Fibroblast of mammary gland (primary cell): Measurements from ENCODE around the gene REPS2.

Source experiments
- DNase-seq: peaks from one replicate; pipeline ENCODE4 v3.0.0-alpha.2; 2010; ENCODE audit warnings: low read depth
- H3K4me3 ChIP-seq: 2 replicates; pipeline ENCODE4 v1.5.1; 2011; ENCODE audit warnings: low read depth, mild to moderate bottlenecking, low read length, moderate library complexity; ENCODE audit not compliant: control insufficient read depth
- TF ChIP-seq, protein P1 (sequence below): conservative IDR thresholded peaks from 2 replicates; pipeline ENCODE4 v1.5.1; 2011; ENCODE audit warnings: low read depth, low read length, inconsistent platforms; ENCODE audit not compliant: control insufficient read depth, insufficient read depth

REPS2 gene

DNA sequence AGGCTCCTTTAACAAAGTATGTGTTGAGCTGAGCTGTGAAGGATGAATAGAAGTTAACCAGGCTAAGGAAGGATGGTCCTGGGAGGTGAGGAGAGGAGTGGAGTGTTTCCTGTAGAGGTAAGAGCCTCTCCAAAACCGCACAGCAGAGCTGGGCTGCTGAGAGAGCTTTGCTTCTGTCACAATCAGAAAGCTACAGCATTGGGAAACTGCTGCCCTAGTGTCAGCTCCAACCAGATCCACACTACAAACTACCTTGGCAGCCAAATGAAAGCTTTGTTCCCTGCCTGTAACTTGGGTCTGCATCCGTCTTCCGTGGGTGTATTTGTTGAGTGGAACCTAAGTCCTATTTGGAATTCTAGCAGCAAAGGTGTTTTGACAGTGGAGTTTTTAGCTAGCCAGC, 91.8 kb downstream of the REPS2 start:
- no peak for DNase-seq
- H3K4me3 ChIP-seq: no peak overlapping the region
- TF ChIP-seq, protein P1, sequence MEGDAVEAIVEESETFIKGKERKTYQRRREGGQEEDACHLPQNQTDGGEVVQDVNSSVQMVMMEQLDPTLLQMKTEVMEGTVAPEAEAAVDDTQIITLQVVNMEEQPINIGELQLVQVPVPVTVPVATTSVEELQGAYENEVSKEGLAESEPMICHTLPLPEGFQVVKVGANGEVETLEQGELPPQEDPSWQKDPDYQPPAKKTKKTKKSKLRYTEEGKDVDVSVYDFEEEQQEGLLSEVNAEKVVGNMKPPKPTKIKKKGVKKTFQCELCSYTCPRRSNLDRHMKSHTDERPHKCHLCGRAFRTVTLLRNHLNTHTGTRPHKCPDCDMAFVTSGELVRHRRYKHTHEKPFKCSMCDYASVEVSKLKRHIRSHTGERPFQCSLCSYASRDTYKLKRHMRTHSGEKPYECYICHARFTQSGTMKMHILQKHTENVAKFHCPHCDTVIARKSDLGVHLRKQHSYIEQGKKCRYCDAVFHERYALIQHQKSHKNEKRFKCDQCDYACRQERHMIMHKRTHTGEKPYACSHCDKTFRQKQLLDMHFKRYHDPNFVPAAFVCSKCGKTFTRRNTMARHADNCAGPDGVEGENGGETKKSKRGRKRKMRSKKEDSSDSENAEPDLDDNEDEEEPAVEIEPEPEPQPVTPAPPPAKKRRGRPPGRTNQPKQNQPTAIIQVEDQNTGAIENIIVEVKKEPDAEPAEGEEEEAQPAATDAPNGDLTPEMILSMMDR: no peak

DNA sequence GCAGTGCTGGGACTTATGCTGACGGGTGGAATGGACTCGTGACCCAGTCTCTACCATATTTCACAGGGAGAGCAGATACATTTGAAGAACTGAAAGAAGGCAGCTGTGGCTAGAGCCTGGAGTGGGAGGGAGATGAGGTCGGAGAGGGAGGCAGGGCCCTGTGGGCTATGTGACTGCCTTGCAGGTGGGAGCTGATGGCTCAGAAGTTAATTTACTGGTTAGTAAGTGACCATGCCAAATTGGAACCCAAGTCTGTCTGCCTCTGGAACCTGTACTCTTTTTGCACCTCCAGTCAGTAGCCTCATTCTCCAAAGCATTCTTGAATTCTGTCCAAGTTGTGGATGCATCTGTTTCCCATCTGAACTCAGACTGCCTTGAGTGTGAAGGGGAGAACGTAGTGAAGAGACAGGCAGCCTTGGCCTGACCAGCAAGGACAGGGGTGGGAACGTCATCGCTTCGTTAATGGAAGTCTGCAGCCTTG, 92.3 kb downstream of the REPS2 start:
- peak; percentile 83 for DNase-seq
- H3K4me3 ChIP-seq: no peak overlapping the region
- TF ChIP-seq, protein P1: no peak

DNA sequence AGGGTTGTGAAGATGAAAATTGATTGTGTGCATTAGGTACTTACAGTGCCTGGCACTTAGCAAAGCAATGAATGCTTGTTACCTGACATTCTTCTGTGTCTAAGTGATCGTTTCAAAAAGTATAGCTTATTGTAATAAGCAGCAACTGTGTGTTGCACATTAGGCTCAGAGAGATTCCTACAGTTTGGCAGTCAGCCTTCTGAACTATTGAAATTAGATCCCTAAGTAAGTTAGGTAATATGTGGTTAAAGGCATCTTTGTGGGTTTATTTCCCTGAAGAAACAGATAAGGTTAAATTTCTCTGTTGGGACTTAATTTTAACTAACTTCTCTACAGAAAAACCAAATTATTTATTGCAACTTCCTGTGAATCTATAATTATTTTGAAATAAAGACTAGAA, 93.4 kb downstream of the REPS2 start:
- peak; percentile 70 for DNase-seq
- TF ChIP-seq, protein P1: no peak
- no peak overlapping the region for H3K4me3 ChIP-seq

DNA sequence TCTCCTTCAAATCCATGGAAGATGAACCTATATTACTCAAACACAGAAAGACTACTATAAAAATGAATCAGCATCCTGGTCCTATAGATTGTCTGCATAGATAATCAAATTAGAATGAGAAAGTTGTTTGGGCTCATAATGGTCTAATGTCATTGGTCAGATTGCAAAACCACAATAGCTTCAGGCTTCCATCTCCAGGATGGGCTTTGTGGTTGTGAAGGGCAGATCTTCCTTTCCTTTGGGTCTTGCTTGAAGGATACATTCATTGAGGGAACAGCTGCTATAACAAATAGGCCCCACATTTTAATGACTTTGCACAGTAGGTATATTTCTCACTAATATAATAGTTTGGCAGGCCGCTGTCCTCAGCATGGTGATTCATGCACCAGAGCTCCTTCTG, 94.3 kb downstream of the REPS2 start:
- no peak overlapping the region for H3K4me3 ChIP-seq
- TF ChIP-seq, protein P1: no peak
- DNase-seq: no peak

DNA sequence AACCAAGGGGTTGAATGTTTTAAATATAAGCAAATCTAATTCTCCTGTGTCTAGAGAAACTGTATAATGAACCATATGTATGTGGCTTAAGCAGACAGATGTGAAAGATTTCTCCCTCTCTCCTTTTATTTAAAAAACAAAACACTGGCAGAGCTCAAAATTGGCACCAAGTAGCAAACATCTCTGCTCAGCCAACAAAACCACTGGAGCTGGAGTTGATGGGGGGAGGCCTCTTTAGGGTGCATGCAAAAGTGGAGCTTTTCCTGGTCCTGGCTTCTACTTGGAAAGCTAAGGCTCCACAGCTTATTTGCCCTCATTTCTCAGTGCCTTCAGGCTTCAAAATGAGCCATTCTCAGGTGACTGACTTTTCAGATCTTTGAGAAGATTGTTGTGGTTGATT, 95.6 kb downstream of the REPS2 start:
- H3K4me3 ChIP-seq: no peak overlapping the region
- no peak for DNase-seq
- TF ChIP-seq, protein P1: no peak

DNA sequence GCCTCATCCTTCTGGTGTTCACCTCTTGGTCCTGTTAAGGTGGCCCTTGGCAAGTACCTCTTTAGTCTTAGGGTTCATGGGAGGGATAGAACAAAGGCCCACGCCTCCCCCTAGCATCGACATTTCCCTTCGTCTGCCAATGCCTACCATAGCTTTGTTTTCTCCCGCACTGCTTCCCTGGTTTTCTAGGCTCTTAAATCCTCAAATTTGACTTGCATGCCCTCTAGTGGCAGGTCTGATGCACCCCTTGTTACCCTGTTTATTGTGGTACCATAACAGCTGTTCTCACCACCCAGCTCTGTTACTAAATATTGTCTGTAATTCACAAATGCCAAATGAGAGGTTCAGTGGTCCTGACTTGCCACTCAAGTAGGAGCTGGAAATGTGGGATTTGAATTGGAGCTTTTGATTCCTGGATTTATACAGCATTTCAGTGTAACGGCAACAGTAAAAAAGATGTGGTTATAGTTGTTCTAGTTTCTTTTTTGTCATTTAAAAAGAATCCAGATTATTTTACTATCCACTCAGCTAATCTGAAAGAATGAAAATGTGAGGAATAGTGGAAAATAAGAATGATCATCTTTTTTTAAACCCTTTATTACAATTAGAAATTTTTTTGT, 100.1 kb downstream of the REPS2 start:
- TF ChIP-seq, protein P1: peak; percentile 93
- no peak overlapping the region for H3K4me3 ChIP-seq
- peak; percentile 80 for DNase-seq

DNA sequence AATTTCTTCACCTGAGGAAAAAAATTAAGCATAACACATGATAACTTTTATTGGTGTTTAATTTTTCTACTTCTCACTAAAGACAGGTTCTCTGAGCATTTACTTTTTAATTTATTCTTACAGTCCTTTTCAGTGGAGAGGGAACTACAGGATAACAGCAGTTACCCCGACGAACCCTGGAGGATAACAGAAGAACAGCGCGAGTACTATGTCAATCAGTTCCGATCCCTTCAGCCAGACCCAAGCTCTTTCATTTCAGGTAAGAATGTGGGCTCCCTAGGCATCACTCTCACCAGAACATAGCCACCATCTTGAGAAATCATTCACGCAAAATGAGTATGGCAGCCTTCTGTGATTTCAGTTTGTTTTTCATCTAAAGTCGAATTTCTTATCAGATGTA, 100.8 kb downstream of the REPS2 start:
- DNase-seq: no peak
- H3K4me3 ChIP-seq: no peak overlapping the region
- TF ChIP-seq, protein P1: no peak
